ENCODE measurements around the gene TTLL11.
"Not testable (repeated sequence)": the region's sequence is repeated elsewhere in the genome, so short reads cannot be mapped to it uniquely, and the experiment has no call there.

DNA sequence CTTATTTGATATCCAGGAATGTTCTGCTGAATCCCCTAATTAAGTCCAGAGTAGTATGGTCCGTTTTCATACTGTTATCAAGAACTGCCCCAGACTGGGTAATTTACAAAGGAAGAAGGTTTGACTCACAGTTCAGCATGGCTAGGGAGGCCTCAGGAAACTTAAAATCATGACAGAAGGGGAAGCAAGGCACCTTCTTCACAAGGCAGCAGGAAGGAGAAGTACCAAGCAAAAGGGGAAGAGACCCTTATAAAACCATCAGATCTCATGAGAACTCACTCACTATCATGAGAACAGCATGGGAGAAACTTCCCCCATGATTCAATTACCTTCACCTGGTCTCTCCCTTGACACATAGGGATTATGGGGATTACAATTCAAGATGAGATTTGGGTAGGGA lies 26.4 kb downstream of the TTLL11 start:
- not testable (repeated sequence) for TF ChIP-seq EZH2 (IDR thresholded peaks at IDR 0.05; ENCODE audit: low read depth, unreplicated experiment); POLR2AphosphoS5 (IDR thresholded peaks at IDR 0.05; ENCODE audit: low read depth); STAT1 (IDR thresholded peaks at IDR 0.05; ENCODE audit: unreplicated experiment); EZH2phosphoT487 (IDR thresholded peaks at IDR 0.05; ENCODE audit: unreplicated experiment)
- TF ChIP-seq, protein P1, sequence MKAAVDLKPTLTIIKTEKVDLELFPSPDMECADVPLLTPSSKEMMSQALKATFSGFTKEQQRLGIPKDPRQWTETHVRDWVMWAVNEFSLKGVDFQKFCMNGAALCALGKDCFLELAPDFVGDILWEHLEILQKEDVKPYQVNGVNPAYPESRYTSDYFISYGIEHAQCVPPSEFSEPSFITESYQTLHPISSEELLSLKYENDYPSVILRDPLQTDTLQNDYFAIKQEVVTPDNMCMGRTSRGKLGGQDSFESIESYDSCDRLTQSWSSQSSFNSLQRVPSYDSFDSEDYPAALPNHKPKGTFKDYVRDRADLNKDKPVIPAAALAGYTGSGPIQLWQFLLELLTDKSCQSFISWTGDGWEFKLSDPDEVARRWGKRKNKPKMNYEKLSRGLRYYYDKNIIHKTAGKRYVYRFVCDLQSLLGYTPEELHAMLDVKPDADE (IDR thresholded peaks at IDR 0.05): not testable (repeated sequence)
- TF ChIP-seq, protein P2, sequence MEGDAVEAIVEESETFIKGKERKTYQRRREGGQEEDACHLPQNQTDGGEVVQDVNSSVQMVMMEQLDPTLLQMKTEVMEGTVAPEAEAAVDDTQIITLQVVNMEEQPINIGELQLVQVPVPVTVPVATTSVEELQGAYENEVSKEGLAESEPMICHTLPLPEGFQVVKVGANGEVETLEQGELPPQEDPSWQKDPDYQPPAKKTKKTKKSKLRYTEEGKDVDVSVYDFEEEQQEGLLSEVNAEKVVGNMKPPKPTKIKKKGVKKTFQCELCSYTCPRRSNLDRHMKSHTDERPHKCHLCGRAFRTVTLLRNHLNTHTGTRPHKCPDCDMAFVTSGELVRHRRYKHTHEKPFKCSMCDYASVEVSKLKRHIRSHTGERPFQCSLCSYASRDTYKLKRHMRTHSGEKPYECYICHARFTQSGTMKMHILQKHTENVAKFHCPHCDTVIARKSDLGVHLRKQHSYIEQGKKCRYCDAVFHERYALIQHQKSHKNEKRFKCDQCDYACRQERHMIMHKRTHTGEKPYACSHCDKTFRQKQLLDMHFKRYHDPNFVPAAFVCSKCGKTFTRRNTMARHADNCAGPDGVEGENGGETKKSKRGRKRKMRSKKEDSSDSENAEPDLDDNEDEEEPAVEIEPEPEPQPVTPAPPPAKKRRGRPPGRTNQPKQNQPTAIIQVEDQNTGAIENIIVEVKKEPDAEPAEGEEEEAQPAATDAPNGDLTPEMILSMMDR (conservative IDR thresholded peaks at IDR 0.05; ENCODE audit: low read depth in 2 of 2): not testable (repeated sequence)
- TF ChIP-seq, protein P3, sequence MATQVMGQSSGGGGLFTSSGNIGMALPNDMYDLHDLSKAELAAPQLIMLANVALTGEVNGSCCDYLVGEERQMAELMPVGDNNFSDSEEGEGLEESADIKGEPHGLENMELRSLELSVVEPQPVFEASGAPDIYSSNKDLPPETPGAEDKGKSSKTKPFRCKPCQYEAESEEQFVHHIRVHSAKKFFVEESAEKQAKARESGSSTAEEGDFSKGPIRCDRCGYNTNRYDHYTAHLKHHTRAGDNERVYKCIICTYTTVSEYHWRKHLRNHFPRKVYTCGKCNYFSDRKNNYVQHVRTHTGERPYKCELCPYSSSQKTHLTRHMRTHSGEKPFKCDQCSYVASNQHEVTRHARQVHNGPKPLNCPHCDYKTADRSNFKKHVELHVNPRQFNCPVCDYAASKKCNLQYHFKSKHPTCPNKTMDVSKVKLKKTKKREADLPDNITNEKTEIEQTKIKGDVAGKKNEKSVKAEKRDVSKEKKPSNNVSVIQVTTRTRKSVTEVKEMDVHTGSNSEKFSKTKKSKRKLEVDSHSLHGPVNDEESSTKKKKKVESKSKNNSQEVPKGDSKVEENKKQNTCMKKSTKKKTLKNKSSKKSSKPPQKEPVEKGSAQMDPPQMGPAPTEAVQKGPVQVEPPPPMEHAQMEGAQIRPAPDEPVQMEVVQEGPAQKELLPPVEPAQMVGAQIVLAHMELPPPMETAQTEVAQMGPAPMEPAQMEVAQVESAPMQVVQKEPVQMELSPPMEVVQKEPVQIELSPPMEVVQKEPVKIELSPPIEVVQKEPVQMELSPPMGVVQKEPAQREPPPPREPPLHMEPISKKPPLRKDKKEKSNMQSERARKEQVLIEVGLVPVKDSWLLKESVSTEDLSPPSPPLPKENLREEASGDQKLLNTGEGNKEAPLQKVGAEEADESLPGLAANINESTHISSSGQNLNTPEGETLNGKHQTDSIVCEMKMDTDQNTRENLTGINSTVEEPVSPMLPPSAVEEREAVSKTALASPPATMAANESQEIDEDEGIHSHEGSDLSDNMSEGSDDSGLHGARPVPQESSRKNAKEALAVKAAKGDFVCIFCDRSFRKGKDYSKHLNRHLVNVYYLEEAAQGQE (IDR thresholded peaks at IDR 0.05; ENCODE audit: unreplicated experiment): not testable (repeated sequence)
- TF ChIP-seq, protein P4, sequence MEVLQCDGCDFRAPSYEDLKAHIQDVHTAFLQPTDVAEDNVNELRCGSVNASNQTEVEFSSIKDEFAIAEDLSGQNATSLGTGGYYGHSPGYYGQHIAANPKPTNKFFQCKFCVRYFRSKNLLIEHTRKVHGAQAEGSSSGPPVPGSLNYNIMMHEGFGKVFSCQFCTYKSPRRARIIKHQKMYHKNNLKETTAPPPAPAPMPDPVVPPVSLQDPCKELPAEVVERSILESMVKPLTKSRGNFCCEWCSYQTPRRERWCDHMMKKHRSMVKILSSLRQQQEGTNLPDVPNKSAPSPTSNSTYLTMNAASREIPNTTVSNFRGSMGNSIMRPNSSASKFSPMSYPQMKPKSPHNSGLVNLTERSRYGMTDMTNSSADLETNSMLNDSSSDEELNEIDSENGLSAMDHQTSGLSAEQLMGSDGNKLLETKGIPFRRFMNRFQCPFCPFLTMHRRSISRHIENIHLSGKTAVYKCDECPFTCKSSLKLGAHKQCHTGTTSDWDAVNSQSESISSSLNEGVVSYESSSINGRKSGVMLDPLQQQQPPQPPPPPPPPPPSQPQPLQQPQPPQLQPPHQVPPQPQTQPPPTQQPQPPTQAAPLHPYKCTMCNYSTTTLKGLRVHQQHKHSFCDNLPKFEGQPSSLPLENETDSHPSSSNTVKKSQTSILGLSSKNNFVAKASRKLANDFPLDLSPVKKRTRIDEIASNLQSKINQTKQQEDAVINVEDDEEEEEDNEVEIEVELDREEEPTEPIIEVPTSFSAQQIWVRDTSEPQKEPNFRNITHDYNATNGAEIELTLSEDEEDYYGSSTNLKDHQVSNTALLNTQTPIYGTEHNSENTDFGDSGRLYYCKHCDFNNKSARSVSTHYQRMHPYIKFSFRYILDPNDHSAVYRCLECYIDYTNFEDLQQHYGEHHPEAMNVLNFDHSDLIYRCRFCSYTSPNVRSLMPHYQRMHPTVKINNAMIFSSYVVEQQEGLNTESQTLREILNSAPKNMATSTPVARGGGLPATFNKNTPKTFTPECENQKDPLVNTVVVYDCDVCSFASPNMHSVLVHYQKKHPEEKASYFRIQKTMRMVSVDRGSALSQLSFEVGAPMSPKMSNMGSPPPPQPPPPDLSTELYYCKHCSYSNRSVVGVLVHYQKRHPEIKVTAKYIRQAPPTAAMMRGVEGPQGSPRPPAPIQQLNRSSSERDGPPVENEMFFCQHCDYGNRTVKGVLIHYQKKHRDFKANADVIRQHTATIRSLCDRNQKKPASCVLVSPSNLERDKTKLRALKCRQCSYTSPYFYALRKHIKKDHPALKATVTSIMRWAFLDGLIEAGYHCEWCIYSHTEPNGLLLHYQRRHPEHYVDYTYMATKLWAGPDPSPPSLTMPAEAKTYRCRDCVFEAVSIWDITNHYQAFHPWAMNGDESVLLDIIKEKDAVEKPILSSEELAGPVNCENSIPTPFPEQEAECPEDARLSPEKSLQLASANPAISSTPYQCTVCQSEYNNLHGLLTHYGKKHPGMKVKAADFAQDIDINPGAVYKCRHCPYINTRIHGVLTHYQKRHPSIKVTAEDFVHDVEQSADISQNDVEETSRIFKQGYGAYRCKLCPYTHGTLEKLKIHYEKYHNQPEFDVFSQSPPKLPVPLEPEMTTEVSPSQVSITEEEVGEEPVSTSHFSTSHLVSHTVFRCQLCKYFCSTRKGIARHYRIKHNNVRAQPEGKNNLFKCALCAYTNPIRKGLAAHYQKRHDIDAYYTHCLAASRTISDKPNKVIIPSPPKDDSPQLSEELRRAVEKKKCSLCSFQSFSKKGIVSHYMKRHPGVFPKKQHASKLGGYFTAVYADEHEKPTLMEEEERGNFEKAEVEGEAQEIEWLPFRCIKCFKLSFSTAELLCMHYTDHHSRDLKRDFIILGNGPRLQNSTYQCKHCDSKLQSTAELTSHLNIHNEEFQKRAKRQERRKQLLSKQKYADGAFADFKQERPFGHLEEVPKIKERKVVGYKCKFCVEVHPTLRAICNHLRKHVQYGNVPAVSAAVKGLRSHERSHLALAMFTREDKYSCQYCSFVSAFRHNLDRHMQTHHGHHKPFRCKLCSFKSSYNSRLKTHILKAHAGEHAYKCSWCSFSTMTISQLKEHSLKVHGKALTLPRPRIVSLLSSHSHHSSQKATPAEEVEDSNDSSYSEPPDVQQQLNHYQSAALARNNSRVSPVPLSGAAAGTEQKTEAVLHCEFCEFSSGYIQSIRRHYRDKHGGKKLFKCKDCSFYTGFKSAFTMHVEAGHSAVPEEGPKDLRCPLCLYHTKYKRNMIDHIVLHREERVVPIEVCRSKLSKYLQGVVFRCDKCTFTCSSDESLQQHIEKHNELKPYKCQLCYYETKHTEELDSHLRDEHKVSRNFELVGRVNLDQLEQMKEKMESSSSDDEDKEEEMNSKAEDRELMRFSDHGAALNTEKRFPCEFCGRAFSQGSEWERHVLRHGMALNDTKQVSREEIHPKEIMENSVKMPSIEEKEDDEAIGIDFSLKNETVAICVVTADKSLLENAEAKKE (CRISPR knock-in tag; IDR thresholded peaks at IDR 0.05): not testable (repeated sequence)
